Suprapubic skin (tissue), 4 donors: ENCODE results near the gene MMP1. TPM values are rescaled to one million over a fixed set of nuclear protein-coding genes. Genes with fewer than 3 reads are reported as not detected.

Experiments
- DNase-seq, 2 donors: peaks; one replicate each; pipeline ENCODE4 v3.0.0-alpha.2; 2019; ENCODE audit warnings: low spot score in 2 of 2
- H3K27ac ChIP-seq: fragments of 200-600 bp; sonication (generic); one replicate; pipeline ENCODE4 v1.5.1; 2019
- H3K27me3 ChIP-seq: fragments of 200-600 bp; sonication (generic); one replicate; pipeline ENCODE4 v1.5.1; 2019
- H3K36me3 ChIP-seq: fragments of 200-600 bp; sonication (generic); one replicate; pipeline ENCODE4 v1.5.1; 2019
- H3K4me1 ChIP-seq: fragments of 200-600 bp; sonication (generic); one replicate; pipeline ENCODE4 v1.5.1; 2019
- H3K4me3 ChIP-seq: fragments of 200-600 bp; sonication (generic); one replicate; pipeline ENCODE4 v1.5.1; 2019; ENCODE audit warnings: mild to moderate bottlenecking
- H3K9me3 ChIP-seq: fragments of 200-600 bp; sonication (generic); one replicate; pipeline ENCODE4 v1.5.1; 2019
- CTCF ChIP-seq, 2 donors: fragments of 200-600 bp in 1 of 2; fragments of 450-650 bp in 1 of 2; sonication (generic) in 1 of 2; IDR thresholded peaks; one replicate each; pipeline ENCODE4 v1.5.1; 2016 to 2019; ENCODE audit warnings: antibody characterized with exemption in 2 of 2, mild to moderate bottlenecking in 1 of 2, moderate library complexity in 1 of 2
- EP300 ChIP-seq: sonication (generic); formaldehyde crosslinking; IDR thresholded peaks from one replicate; pipeline ENCODE4 v1.6.1; 2017; ENCODE audit warnings: antibody characterized with exemption
- POLR2A ChIP-seq, 2 donors: fragments of 450-650 bp; IDR thresholded peaks; one replicate each; pipeline ENCODE4 v1.6.1; 2017; ENCODE audit warnings: antibody characterized with exemption in 2 of 2, mild to moderate bottlenecking in 2 of 2, moderate library complexity in 2 of 2
- POLR2AphosphoS5 ChIP-seq, 3 donors: sonication (generic); formaldehyde crosslinking; IDR thresholded peaks; one replicate each; pipeline ENCODE4 v1.6.1; 2017; ENCODE audit warnings: antibody characterized with exemption in 3 of 3
- WGBS: methylation state at CpG from one replicate; pipeline ENCODE4 v1.1.5; 2018; 5-methylcytosine and 5-hydroxymethylcytosine counted together
- total RNA-seq, 4 donors: library from RNA; depleted of rRNA; stranded (reverse); fragments of >200 nt; gene quantifications; one replicate each; pipeline ENCODE4 v1.1.0, GENCODE V29; 2016

MMP1 gene
- total RNA-seq, 4 donors from 2014 or later = 0.40 TPM; not detected in 3

- WGBS = 76% methylated on average over 5 of the region's 5 CpGs
- Histone ChIP-seq H3K27me3 (peaks cover 3% of the 10 kb centered on the region), H3K36me3 (no peaks in the 10 kb centered on the region), H3K9me3 (no peaks in the 10 kb centered on the region), H3K4me3 (no peak overlapping the region), H3K4me1 (no peaks in the 10 kb centered on the region), H3K27ac (no peak overlapping the region)
- DNase-seq = no peak
- no peak for TF ChIP-seq POLR2A (IDR thresholded peaks at IDR 0.05)
- TF ChIP-seq POLR2AphosphoS5 (IDR thresholded peaks at IDR 0.05) = no peak
- no peak for TF ChIP-seq EP300
- no peak for TF ChIP-seq CTCF (IDR thresholded peaks at IDR 0.05)
These were observed 5.4 kb downstream of the MMP1 start for GRCh38 chr11:102792604-102793003.

- no peaks in the 10 kb centered on the region for H3K36me3 ChIP-seq
- TF ChIP-seq CTCF (IDR thresholded peaks at IDR 0.05) (no peak), POLR2A (IDR thresholded peaks at IDR 0.05) (no peak), EP300 (no peak), POLR2AphosphoS5 (IDR thresholded peaks at IDR 0.05) (no peak)
- 76% methylated on average over 4 of the region's 4 CpGs for WGBS
- H3K4me3 ChIP-seq = no peak overlapping the region
- H3K4me1 ChIP-seq = no peaks in the 10 kb centered on the region
- H3K27ac ChIP-seq = no peak overlapping the region
- peaks cover 3% of the 10 kb centered on the region for H3K27me3 ChIP-seq
- DNase-seq = no peak
- H3K9me3 ChIP-seq = no peaks in the 10 kb centered on the region
These were observed 6.5 kb downstream of the MMP1 start for GRCh38 chr11:102791271-102792036.

GRCh38 chr11:102788334-102788995, 9.5 kb downstream of the MMP1 start:
- no peaks in the 10 kb centered on the region for H3K36me3 ChIP-seq
- DNase-seq = no peak
- H3K27ac ChIP-seq = no peak overlapping the region
- H3K4me3 ChIP-seq = no peak overlapping the region
- WGBS = 61% methylated on average over 8 of the region's 8 CpGs
- no peak for TF ChIP-seq POLR2AphosphoS5 (IDR thresholded peaks at IDR 0.05)
- TF ChIP-seq CTCF (IDR thresholded peaks at IDR 0.05) = no peak
- no peak for TF ChIP-seq EP300
- no peak for TF ChIP-seq POLR2A (IDR thresholded peaks at IDR 0.05)
- H3K9me3 ChIP-seq = no peaks in the 10 kb centered on the region
- no peaks in the 10 kb centered on the region for H3K4me1 ChIP-seq
- H3K27me3 ChIP-seq = peaks cover 3% of the 10 kb centered on the region

- 76% methylated on average over 3 of the region's 3 CpGs for WGBS
- H3K36me3 ChIP-seq = no peaks in the 10 kb centered on the region
- TF ChIP-seq CTCF (IDR thresholded peaks at IDR 0.05) (no peak), POLR2A (IDR thresholded peaks at IDR 0.05) (no peak), POLR2AphosphoS5 (IDR thresholded peaks at IDR 0.05) (no peak), EP300 (no peak)
- H3K9me3 ChIP-seq = no peaks in the 10 kb centered on the region
- DNase-seq = no peak
- no peak overlapping the region for H3K4me3 ChIP-seq
- no peak overlapping the region for H3K27ac ChIP-seq
- H3K4me1 ChIP-seq = no peaks in the 10 kb centered on the region
- H3K27me3 ChIP-seq = no peaks in the 10 kb centered on the region
These were observed 13.6 kb downstream of the MMP1 start for GRCh38 chr11:102784380-102784779.

GRCh38 chr11:102783720-102784119, 14.2 kb downstream of the MMP1 start:
- Histone ChIP-seq H3K4me1 (no peaks in the 10 kb centered on the region), H3K36me3 (no peaks in the 10 kb centered on the region), H3K27ac (no peak overlapping the region), H3K27me3 (no peaks in the 10 kb centered on the region), H3K4me3 (no peak overlapping the region), H3K9me3 (no peaks in the 10 kb centered on the region)
- no peak for TF ChIP-seq POLR2AphosphoS5 (IDR thresholded peaks at IDR 0.05)
- no peak for DNase-seq
- WGBS = 41% methylated on average over 2 of the region's 2 CpGs
